HCT116 (cell line): ENCODE results near the gene GJB1. TPM values are rescaled to one million over a fixed set of nuclear protein-coding genes. Genes with fewer than 3 reads are reported as not detected.
"Not testable (repeated sequence)": the region's sequence is repeated elsewhere in the genome, so short reads cannot be mapped to it uniquely, and the experiment has no call there.

Experiments
- ATAC-seq: fragments of 200-7000 bp; cut with Tn5 transposase; 2 replicates; pipeline ENCODE4 v1.9.1; 2020; ENCODE audit warnings: mild to moderate bottlenecking, moderate library complexity
- BruUV-seq: library from RNA; stranded (reverse); fragments of 400-500 nt; replicated peaks from 2 replicates; lab custom pipeline; 2021; lab: Mats Ljungman, UMichigan
- CTCF ChIA-PET: fragments of 300-600 bp; sonication (Branson Sonifier 250); formaldehyde crosslinking; loops from one replicate; lab custom pipeline; 2021; ENCODE audit warnings: antibody characterized with exemption; lab: Charles Lee
- POLR2A ChIA-PET: fragments of 300-600, 350-600 bp; sonication (Branson Sonifier 250); formaldehyde crosslinking; loops from one replicate; lab custom pipeline; 2021; ENCODE audit warnings: antibody characterized with exemption; lab: Charles Lee
- RAD21 ChIA-PET, 2 experiments: fragments of 300-600 bp; sonication (Branson Sonifier 250); formaldehyde crosslinking; loops; one replicate each; lab custom pipeline; 2023; ENCODE audit warnings: low total read pairs in 2 of 2; ENCODE audit not compliant: uncharacterized antibody in 2 of 2, unreplicated experiment in 2 of 2, low non-redundant PET in 1 of 2; lab: Charles Lee
- DNase-seq: peaks from one replicate; pipeline ENCODE4 v3.0.0-alpha.2; 2010; ENCODE audit warnings: low read depth, low spot score
- H2AFZ ChIP-seq: fragments of 200-600 bp; shearing (Covaris generic), sonication (generic); 2 replicates; pipeline ENCODE4 v1.6.1; 2017; ENCODE audit warnings: low read depth, mixed run types, mixed read lengths, antibody characterized with exemption, low read length; ENCODE audit not compliant: poor library complexity, severe bottlenecking
- H3K27ac ChIP-seq: 2 replicates; pipeline ENCODE4 v1.5.1; 2012; ENCODE audit warnings: low read depth, low read length
- H3K27me3 ChIP-seq: fragments of 200-600 bp; sonication (generic); 2 replicates; pipeline ENCODE4 v1.6.1; 2016; ENCODE audit warnings: mixed run types, low read length, mixed read lengths; ENCODE audit not compliant: insufficient read depth
- H3K36me3 ChIP-seq, 2 experiments: fragments of 200-500 bp in 1 of 2; fragments of 200-600 bp in 1 of 2; sonication (Bioruptor generic) in 1 of 2; sonication (generic) in 1 of 2; 2 replicates each; pipeline versions ENCODE4 v1.5.1 to v1.6.1; 2014 to 2016; ENCODE audit warnings: low read length in 2 of 2, inconsistent platforms in 1 of 2, mixed read lengths in 1 of 2, mixed run types in 1 of 2; ENCODE audit not compliant: insufficient read depth in 2 of 2, control insufficient read depth in 1 of 2
- H3K4me1 ChIP-seq, 2 experiments: fragments of 200-600 bp in 1 of 2; sonication (generic) in 1 of 2; 2 replicates each; pipeline versions ENCODE4 v1.5.1 to v1.6.1; 2012 to 2017; ENCODE audit warnings: low read length in 2 of 2, inconsistent platforms in 1 of 2, mild to moderate bottlenecking in 1 of 2, mixed read lengths in 1 of 2, mixed run types in 1 of 2, moderate library complexity in 1 of 2; ENCODE audit not compliant: insufficient read depth in 2 of 2, control insufficient read depth in 1 of 2
- H3K4me2 ChIP-seq: fragments of 200-600 bp; sonication (generic); 2 replicates; pipeline ENCODE4 v1.6.1; 2017; ENCODE audit warnings: mixed run types, low read length, mixed read lengths
- H3K4me3 ChIP-seq, 2 experiments: fragments of 200-600 bp in 1 of 2; sonication (generic) in 1 of 2; replicated peaks in 1 of 2; 2 replicates each; pipeline ENCODE4 v1.5.1; 2011 to 2016; ENCODE audit warnings: low read length in 2 of 2, control low read depth in 1 of 2, low read depth in 1 of 2, mild to moderate bottlenecking in 1 of 2, mixed read lengths in 1 of 2, mixed run types in 1 of 2
- H3K79me2 ChIP-seq: fragments of 200-600 bp; sonication (generic); 2 replicates; pipeline ENCODE4 v1.6.1; 2017; ENCODE audit warnings: mild to moderate bottlenecking, mixed run types, low read length, moderate library complexity, mixed read lengths; ENCODE audit not compliant: insufficient read depth
- H3K9ac ChIP-seq: fragments of 200-600 bp; sonication (generic); 2 replicates; pipeline ENCODE4 v1.6.1; 2016; ENCODE audit warnings: low read length, mixed read lengths
- H3K9me2 ChIP-seq: fragments of 200-600 bp; sonication (generic), shearing (Covaris generic); 2 replicates; pipeline ENCODE4 v1.6.1; 2017; ENCODE audit warnings: mixed run types, mild to moderate bottlenecking, moderate library complexity; ENCODE audit not compliant: insufficient read depth
- H3K9me3 ChIP-seq, 2 experiments: fragments of 200-500 bp in 1 of 2; fragments of 200-600 bp in 1 of 2; sonication (Bioruptor generic) in 1 of 2; sonication (generic) in 1 of 2; 2 replicates each; pipeline ENCODE4 v1.6.1; 2014 to 2017; ENCODE audit warnings: low read length in 2 of 2, mixed read lengths in 2 of 2, inconsistent platforms in 1 of 2, low read depth in 1 of 2, mild to moderate bottlenecking in 1 of 2, mixed run types in 1 of 2, moderate library complexity in 1 of 2; ENCODE audit not compliant: control insufficient read depth in 1 of 2, insufficient read depth in 1 of 2
- H4K20me1 ChIP-seq: fragments of 200-600 bp; sonication (generic), shearing (Covaris generic); 2 replicates; pipeline ENCODE4 v1.6.1; 2017; ENCODE audit warnings: mixed run types, mild to moderate bottlenecking, moderate library complexity; ENCODE audit not compliant: insufficient read depth
- ATF3 ChIP-seq: IDR thresholded peaks from 2 replicates; pipeline ENCODE4 v1.6.1; 2012
- ELF1 ChIP-seq: IDR thresholded peaks from 2 replicates; pipeline ENCODE4 v1.6.1; 2012; ENCODE audit warnings: low read depth, borderline replicate concordance
- REST ChIP-seq: IDR thresholded peaks from 2 replicates; pipeline ENCODE4 v1.6.1; 2012; ENCODE audit warnings: low read depth
- SIN3A ChIP-seq: IDR thresholded peaks from 2 replicates; pipeline ENCODE4 v1.6.1; 2012; ENCODE audit warnings: low read depth
- SP1 ChIP-seq: IDR thresholded peaks from 2 replicates; pipeline ENCODE4 v1.6.1; 2012; ENCODE audit warnings: low read depth
- intact Hi-C: fragments of 100-400 bp; cut with micrococcal nuclease; formaldehyde crosslinking; loops from 2 replicates; pipeline ENCODE4 v1.10.0; 2022
- total RNA-seq: library from RNA; stranded (reverse); gene quantifications from one replicate; pipeline ENCODE4 v1.2.1, GENCODE V29; 2021; ENCODE audit not compliant: unreplicated experiment

GJB1 gene
- total RNA-seq, 1 experiment from 2014 or later = not detected

- TF ChIP-seq ELF1 = no peak
- TF ChIP-seq REST = no peak
- no peak for TF ChIP-seq ATF3
- no peak for TF ChIP-seq SIN3A
- no peak for TF ChIP-seq SP1
Observed at GRCh38 chrX:71256856-71257255, 33.8 kb downstream of the GJB1 start (continued).

- H3K79me2 ChIP-seq, ATAC-seq, H2AFZ ChIP-seq, H3K36me3 ChIP-seq, H4K20me1 ChIP-seq, RAD21 ChIA-PET, H3K4me2 ChIP-seq, H3K9me2 ChIP-seq, DNase-seq, intact Hi-C loops, H3K9ac ChIP-seq, H3K4me3 ChIP-seq, POLR2A ChIA-PET, H3K9me3 ChIP-seq, H3K27me3 ChIP-seq, CTCF ChIA-PET, BruUV-seq, H3K27ac ChIP-seq, H3K4me1 ChIP-seq: not testable (repeated sequence)
Observed at GRCh38 chrX:71268624-71269023, 45.6 kb downstream of the GJB1 start.
